Mesenchymal stem cell (in vitro differentiated cells and primary cell): ENCODE data around the gene LEUTX.
A peak's percentile ranks its signal among the peaks of the same experiment; 100 is the strongest.
"Not testable (repeated sequence)": the region's sequence is repeated elsewhere in the genome, so short reads cannot be mapped to it uniquely, and the experiment has no call there.

Experiments used
- DNase-seq: peaks from one replicate; pipeline ENCODE4 v3.0.0-alpha.2; 2013
- H2AFZ ChIP-seq: one replicate; pipeline ENCODE4 v1.6.1; 2013; ENCODE audit warnings: low read depth, mild to moderate bottlenecking, control low read depth, inconsistent platforms, low read length, moderate library complexity
- H2AK5ac ChIP-seq: 2 replicates; pipeline ENCODE4 v1.6.1; 2013; ENCODE audit warnings: low read length, moderate library complexity, mild to moderate bottlenecking, inconsistent platforms; ENCODE audit not compliant: severe bottlenecking
- H2BK120ac ChIP-seq: one replicate; pipeline ENCODE4 v1.6.1; 2013; ENCODE audit warnings: low read depth, mild to moderate bottlenecking, inconsistent platforms, low read length, moderate library complexity
- H2BK12ac ChIP-seq, 2 experiments: one replicate each; pipeline ENCODE4 v1.6.1; 2013; ENCODE audit warnings: inconsistent platforms in 2 of 2, low read length in 2 of 2, mild to moderate bottlenecking in 2 of 2, moderate library complexity in 2 of 2, control low read depth in 1 of 2
- H2BK15ac ChIP-seq: one replicate; pipeline ENCODE4 v1.6.1; 2013; ENCODE audit warnings: mild to moderate bottlenecking, low read depth, inconsistent platforms; ENCODE audit not compliant: poor library complexity, severe bottlenecking
- H2BK5ac ChIP-seq: 2 replicates; pipeline ENCODE4 v1.6.1; 2013; ENCODE audit warnings: low read depth, mild to moderate bottlenecking, low read length, control low read depth, inconsistent platforms; ENCODE audit not compliant: poor library complexity, severe bottlenecking
- H3K14ac ChIP-seq, 2 experiments: one replicate each; pipeline ENCODE4 v1.6.1; 2013; ENCODE audit warnings: inconsistent platforms in 2 of 2, low read length in 2 of 2, control low read depth in 1 of 2, mild to moderate bottlenecking in 1 of 2, moderate library complexity in 1 of 2
- H3K18ac ChIP-seq, 2 experiments: one replicate each; pipeline ENCODE4 v1.6.1; 2013; ENCODE audit warnings: inconsistent platforms in 2 of 2, low read length in 2 of 2, control low read depth in 1 of 2, low read depth in 1 of 2, mild to moderate bottlenecking in 1 of 2
- H3K23ac ChIP-seq, 2 experiments: one replicate each; pipeline ENCODE4 v1.6.1; 2013; ENCODE audit warnings: inconsistent platforms in 2 of 2, low read length in 2 of 2, mild to moderate bottlenecking in 2 of 2, moderate library complexity in 2 of 2, control low read depth in 1 of 2
- H3K27ac ChIP-seq: 2 replicates; pipeline ENCODE4 v1.5.1; 2013; ENCODE audit warnings: mild to moderate bottlenecking, moderate library complexity, low read length, control low read depth, inconsistent platforms; ENCODE audit not compliant: poor library complexity, severe bottlenecking
- H3K27me3 ChIP-seq, 2 experiments: 2 replicates each; pipeline versions ENCODE4 v1.6.1 to v1.7.0; 2013; ENCODE audit warnings: low read length in 2 of 2, mild to moderate bottlenecking in 2 of 2, moderate library complexity in 2 of 2, control low read depth in 1 of 2, inconsistent platforms in 1 of 2; ENCODE audit not compliant: control insufficient read depth in 1 of 2, insufficient read depth in 1 of 2
- H3K36me3 ChIP-seq, 2 experiments: 2 replicates each; pipeline versions ENCODE4 v1.6.1 to v1.7.0; 2013; ENCODE audit warnings: low read length in 2 of 2, control low read depth in 1 of 2, inconsistent platforms in 1 of 2, low read depth in 1 of 2, mild to moderate bottlenecking in 1 of 2; ENCODE audit not compliant: insufficient read depth in 2 of 2, control insufficient read depth in 1 of 2
- H3K4ac ChIP-seq, 2 experiments: one replicate each; pipeline ENCODE4 v1.6.1; 2013; ENCODE audit warnings: inconsistent platforms in 2 of 2, low read length in 2 of 2, mild to moderate bottlenecking in 2 of 2, moderate library complexity in 2 of 2, control low read depth in 1 of 2, low read depth in 1 of 2
- H3K4me1 ChIP-seq: 2 replicates; pipeline ENCODE4 v1.6.1; 2013; ENCODE audit warnings: low read depth, low read length, control low read depth; ENCODE audit not compliant: control insufficient read depth, insufficient read depth
- H3K4me2 ChIP-seq: 2 replicates; pipeline ENCODE4 v1.6.1; 2013; ENCODE audit warnings: low read length, mild to moderate bottlenecking, inconsistent platforms; ENCODE audit not compliant: poor library complexity, severe bottlenecking
- H3K4me3 ChIP-seq, 2 experiments: 2 replicates each; pipeline versions ENCODE4 v1.5.1 to v1.7.0; 2013; ENCODE audit warnings: low read length in 2 of 2, mild to moderate bottlenecking in 2 of 2, control low read depth in 1 of 2, low read depth in 1 of 2; ENCODE audit not compliant: insufficient read depth in 1 of 2
- H3K79me1 ChIP-seq: replicated peaks from 2 replicates; pipeline ENCODE4 v1.6.1; 2013; ENCODE audit warnings: mild to moderate bottlenecking, control low read depth, low read length, inconsistent platforms; ENCODE audit not compliant: poor library complexity, severe bottlenecking
- H3K9ac ChIP-seq: 2 replicates; pipeline ENCODE4 v1.7.0; 2013; ENCODE audit warnings: mild to moderate bottlenecking, low read length, moderate library complexity
- H3K9me3 ChIP-seq: 2 replicates; pipeline ENCODE4 v1.7.0; 2013; ENCODE audit warnings: mild to moderate bottlenecking, low read length; ENCODE audit not compliant: control insufficient read depth
- H4K8ac ChIP-seq: one replicate; pipeline ENCODE4 v1.6.1; 2013; ENCODE audit warnings: inconsistent platforms, mild to moderate bottlenecking, low read length, moderate library complexity
- H4K91ac ChIP-seq: one replicate; pipeline ENCODE4 v1.6.1; 2013; ENCODE audit warnings: mild to moderate bottlenecking, low read length, inconsistent platforms
- WGBS: methylation state at CpG from one replicate; pipeline ENCODE4 v1.1.7; 2013; ENCODE audit warnings: mixed read lengths; 5-methylcytosine and 5-hydroxymethylcytosine counted together

Gene LEUTX

DNA sequence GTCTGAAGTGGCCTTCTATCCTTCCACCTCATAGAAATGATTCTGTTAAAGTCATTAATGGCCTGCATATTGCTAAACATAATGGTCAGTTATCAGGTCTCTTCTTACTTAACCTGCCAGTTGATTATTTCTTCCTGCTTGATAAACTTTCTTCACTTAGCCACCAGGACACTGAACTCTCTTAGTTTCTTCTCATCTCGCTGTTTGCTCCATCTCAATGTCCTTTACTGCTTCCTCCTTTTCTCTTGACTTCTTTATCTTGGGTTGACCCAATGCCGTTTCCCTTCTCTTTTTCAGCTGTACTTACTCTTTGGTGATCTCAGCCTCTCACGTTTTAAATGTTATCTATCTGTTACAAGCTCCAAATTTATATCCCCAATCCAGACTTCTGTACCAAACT, 23.7 kb upstream of the LEUTX start:
- WGBS: 62% methylated on average over 3 of the region's 3 CpGs
- Histone ChIP-seq H3K4me2 (no peak overlapping the region), H3K23ac (no peak overlapping the region), H3K4me3 (no peak overlapping the region), H2AK5ac (no peak overlapping the region), H2AFZ (no peak overlapping the region), H3K36me3 (no peaks in the 10 kb centered on the region), H3K9ac (no peak overlapping the region), H3K4ac (no peak overlapping the region), H4K91ac (no peak overlapping the region), H3K9me3 (no peaks in the 10 kb centered on the region), H3K27ac (no peak overlapping the region), H4K8ac (no peak overlapping the region), H2BK15ac (no peak overlapping the region), H3K79me1 (no peaks in the 10 kb centered on the region), H2BK5ac (no peak overlapping the region), H2BK12ac (no peak overlapping the region), H3K4me1 (no peaks in the 10 kb centered on the region), H3K14ac (no peak overlapping the region), H2BK120ac (no peak overlapping the region), H3K18ac (no peak overlapping the region), H3K27me3 (peaks cover 32 to 51% of the 10 kb centered on the region in 2 experiments)
- DNase-seq: no peak

GRCh38 chr19:39759457-39760184, 19.0 kb upstream of the LEUTX start:
- Histone ChIP-seq H3K23ac (no peak overlapping the region), H2BK12ac (no peak overlapping the region), H3K27ac (no peak overlapping the region), H4K91ac (no peak overlapping the region), H3K18ac (no peak overlapping the region), H2BK5ac (no peak overlapping the region), H3K4ac (no peak overlapping the region), H2AK5ac (no peak overlapping the region), H3K27me3 (peaks cover 29 to 57% of the 10 kb centered on the region in 2 experiments), H3K9me3 (no peaks in the 10 kb centered on the region), H2BK15ac (no peak overlapping the region), H2AFZ (no peak overlapping the region), H3K9ac (no peak overlapping the region), H3K79me1 (no peaks in the 10 kb centered on the region), H4K8ac (no peak overlapping the region), H3K4me1 (no peaks in the 10 kb centered on the region), H3K14ac (no peak overlapping the region), H3K4me3 (no peak overlapping the region), H2BK120ac (no peak overlapping the region), H3K4me2 (no peak overlapping the region), H3K36me3 (no peaks in the 10 kb centered on the region)
- no peak for DNase-seq
- whole genome bisulfite sequencing: 87% methylated on average over 3 of the region's 4 CpGs

- H3K4me2 ChIP-seq, H3K18ac ChIP-seq, H3K23ac ChIP-seq, H3K4me1 ChIP-seq, H3K4ac ChIP-seq, H2AFZ ChIP-seq, DNase-seq, H4K91ac ChIP-seq, H3K14ac ChIP-seq, H3K4me3 ChIP-seq, H2BK15ac ChIP-seq, H4K8ac ChIP-seq, H3K79me1 ChIP-seq, H2BK5ac ChIP-seq, H2BK12ac ChIP-seq, H2AK5ac ChIP-seq, H3K9ac ChIP-seq, H3K27ac ChIP-seq, H2BK120ac ChIP-seq, H3K9me3 ChIP-seq, H3K36me3 ChIP-seq: not testable (repeated sequence)
- peaks cover 20 to 37% of the 10 kb centered on the region in 2 experiments for H3K27me3 ChIP-seq
- 86% methylated on average over 1 of the region's 1 CpG for WGBS
Observed at GRCh38 chr19:39761851-39762250, 16.8 kb upstream of the LEUTX start.

- H2BK15ac ChIP-seq: no peak overlapping the region
- no peak overlapping the region for H2AK5ac ChIP-seq
- no peak overlapping the region for H2BK12ac ChIP-seq
- H2AFZ ChIP-seq: no peak overlapping the region
- no peak overlapping the region for H3K18ac ChIP-seq
- H2BK5ac ChIP-seq: no peak overlapping the region
- H4K91ac ChIP-seq: no peak overlapping the region
- no peak overlapping the region for H3K4me3 ChIP-seq
- no peaks in the 10 kb centered on the region for H3K36me3 ChIP-seq
- H3K9ac ChIP-seq: no peak overlapping the region
- no peaks in the 10 kb centered on the region for H3K79me1 ChIP-seq
- H3K23ac ChIP-seq: no peak overlapping the region
- no peak overlapping the region for H3K27ac ChIP-seq
- no peak overlapping the region for H3K4me2 ChIP-seq
- peaks cover 5 to 20% of the 10 kb centered on the region in 2 experiments for H3K27me3 ChIP-seq
- no peak overlapping the region for H3K14ac ChIP-seq
- H4K8ac ChIP-seq: no peak overlapping the region
- no peaks in the 10 kb centered on the region for H3K9me3 ChIP-seq
- H3K4ac ChIP-seq: no peak overlapping the region
- no peak overlapping the region for H2BK120ac ChIP-seq
- WGBS: 65% methylated on average over 9 of the region's 16 CpGs
- no peaks in the 10 kb centered on the region for H3K4me1 ChIP-seq
- peak; percentile 60 for DNase-seq
Observed at GRCh38 chr19:39765091-39766076, 13.3 kb upstream of the LEUTX start.
